Activated naive CD4-positive, alpha-beta T cell treated with anti-CD3 and anti-CD28 coated beads, Interleukin-2, amount 50 U/mL, for 16 hours (primary cell): ENCODE data around the gene TBRG4.
"Not testable (repeated sequence)": the region's sequence is repeated elsewhere in the genome, so short reads cannot be mapped to it uniquely, and the experiment has no call there.

ENCODE experiments used
- DNase-seq: peaks from one replicate; pipeline ENCODE4 v3.0.0-alpha.2; 2020

TBRG4 gene

DNA sequence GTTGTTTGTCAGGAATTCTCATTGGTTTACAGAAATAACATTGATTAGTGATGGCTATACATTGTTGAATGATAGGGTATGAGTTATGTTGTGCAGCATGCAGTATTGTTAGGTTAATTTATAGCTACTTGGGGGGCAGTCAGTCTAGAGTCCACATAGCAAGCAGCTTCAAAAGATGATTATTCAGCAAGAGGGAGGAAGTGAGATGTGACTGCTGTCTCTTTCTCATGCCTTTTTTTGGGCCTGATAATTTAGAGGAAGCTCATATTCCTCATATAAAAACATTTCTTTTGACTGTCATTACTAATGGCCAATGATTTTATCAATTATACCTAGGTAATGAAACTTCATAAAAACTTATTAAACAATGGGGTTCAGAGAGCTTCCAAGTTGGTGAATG is 3.4 kb upstream of the TBRG4 start:
- no peak for DNase-seq

DNA sequence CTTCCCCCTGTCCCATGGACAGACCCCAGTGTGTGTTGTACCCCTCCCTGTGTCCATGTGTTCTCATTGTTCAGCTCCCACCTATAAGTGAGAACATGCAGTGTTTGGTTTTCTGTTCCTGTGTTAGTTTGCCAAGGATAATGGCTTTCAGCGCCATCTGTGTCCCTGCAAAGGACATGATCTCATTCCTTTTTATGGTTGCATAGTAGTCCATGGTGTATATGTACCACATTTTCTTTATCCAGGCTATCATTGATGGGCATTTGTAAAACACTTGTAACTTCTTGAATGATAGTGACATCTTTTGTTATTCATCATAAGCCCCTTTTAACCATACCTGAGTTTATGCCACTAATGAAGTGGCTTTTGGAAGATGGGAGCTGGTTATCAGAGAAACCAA is 2.8 kb upstream of the TBRG4 start:
- not testable (repeated sequence) for DNase-seq

DNA sequence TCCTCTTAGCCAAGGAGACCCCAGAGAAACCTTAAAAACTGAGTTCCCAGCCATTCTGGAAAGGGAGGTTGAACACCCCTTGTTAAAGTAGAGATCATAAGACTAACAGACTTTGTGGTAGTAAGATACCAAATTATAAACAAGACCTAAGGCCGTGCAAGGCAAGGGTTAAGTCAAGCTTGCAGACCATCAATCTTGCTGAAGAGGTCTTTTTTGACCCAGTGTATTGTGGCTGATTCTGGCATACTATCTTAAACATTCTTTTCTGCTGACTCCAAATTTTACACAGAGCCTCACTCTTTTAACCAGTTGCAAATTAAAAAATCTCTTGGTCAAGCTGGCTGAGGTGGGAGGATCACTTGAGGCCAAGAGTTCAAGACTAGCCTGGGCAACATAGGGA is 1.2 kb upstream of the TBRG4 start:
- no peak for DNase-seq

DNA sequence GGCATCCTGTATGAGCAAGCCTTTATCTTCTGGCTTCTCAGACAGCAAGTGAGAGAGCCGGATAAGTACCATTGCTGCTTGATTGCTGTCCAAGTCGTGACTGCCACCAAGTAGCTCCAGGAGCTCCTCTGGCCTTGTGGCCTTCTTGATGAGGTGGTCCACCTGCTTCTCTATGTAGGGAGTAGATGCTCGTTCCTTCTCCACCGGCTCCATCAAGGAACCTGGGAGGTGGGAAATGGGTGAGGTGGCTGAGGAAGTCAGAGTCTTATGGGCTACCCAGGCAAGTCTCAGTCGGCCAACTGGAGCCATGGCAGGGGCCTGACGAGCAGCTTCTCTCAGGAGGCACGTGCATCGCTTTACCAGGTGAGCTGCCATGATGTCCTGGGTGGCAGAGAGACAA is 2.6 kb downstream of the TBRG4 start:
- no peak for DNase-seq

DNA sequence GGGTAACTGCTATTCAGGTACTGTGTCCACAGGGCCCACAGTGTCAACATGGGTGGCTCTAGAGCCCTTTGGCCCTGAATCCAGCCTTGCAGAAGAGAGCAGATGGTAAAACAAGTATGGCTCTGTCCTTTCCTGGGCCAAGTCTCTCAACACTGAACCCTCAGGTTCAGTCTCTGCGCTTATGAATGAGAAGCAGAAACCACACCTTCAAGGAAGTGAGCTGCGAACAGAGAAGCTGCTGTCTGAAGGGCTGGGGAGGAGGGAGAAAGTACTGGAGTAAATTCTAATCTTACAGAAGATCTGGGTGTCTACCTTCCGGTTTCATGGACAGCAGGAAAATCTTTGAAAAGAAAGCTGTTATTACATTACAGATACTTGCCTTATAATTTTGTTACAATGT is 4.1 kb downstream of the TBRG4 start:
- no peak for DNase-seq

DNA sequence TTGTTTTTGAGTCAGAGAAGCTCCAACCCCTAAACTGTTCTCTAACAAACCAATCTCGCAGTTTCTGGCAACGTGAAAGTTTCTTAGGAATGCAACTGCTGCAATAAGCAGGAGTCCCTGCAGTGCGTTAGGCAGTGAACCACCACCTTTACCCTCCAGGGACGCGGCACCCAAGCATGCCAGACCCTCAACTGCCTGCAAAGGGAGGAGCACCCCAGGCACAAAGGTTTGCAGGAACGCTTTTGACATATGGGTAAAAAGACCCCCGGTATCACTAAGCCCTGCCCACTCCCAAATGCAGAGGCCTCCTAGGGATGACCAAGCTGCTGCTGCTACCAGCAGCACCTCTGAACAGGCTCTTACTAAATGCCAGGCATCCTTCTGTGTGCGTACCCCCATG is 4.7 kb downstream of the TBRG4 start:
- DNase-seq, result no peak

DNA sequence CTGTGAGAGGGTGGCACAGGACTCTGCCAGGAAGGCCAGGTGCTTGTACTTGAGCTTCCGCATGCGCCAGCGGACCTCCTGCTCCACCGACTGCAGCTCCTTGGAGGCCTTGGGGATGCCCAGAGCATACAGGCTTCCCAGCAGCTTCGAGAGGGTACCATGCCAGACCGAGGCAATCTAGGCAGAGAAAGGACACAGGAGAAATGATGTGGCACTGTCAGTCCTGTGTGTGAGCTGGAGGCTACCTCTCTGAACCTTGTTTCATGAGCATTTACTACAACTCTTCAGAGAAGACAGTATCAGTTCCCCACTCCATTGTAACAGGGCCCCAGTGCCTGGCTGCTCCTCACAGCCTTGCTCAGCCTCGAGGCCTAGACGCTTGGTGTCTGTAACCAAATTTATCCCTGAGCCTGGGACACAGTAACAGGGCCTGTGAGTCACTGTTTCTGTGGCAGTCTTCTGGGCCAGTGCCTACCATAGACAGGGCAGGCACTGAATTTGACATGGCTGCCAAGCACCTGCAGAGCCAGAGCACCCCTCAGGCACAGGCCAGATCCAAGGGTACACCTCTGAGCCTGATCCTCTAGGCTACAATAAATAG is 5.8 kb downstream of the TBRG4 start:
- DNase-seq, result no peak

DNA sequence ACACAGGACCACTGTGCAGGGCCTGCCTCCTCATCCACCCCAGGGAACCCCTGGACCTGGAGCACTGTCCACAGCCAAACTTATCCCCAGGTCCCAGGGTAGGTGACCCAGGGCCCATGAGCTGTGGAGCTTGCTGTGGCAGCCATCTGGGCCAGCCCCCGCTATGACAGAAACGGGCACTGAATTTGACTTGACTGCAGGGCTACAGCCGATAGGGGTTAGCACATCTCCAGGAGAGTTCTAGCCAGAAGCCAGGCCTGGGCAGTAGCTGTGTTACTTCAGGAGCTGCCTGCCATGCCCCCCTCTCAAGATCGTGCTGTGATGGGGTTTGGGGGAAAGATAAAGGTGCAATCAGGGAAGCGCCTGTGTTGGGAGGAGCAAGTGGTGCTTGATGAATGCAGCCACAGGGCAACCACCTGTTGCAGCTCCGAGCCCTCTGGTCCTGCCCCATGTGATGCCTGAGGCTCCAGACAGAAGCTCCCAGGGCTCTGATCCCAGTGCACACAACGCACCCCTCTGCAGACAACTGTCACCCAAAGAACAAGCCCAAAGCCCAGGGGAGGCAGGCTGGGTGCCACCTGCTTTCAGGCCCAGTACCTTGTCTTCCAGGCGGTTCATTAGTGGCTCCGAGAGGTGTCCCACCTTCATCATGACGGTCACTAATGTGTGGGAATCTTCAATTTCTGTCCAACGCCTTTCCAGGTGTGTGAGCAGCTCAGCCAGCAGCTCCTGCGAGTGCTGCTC is 6.5 kb downstream of the TBRG4 start:
- DNase-seq, result no peak

DNA sequence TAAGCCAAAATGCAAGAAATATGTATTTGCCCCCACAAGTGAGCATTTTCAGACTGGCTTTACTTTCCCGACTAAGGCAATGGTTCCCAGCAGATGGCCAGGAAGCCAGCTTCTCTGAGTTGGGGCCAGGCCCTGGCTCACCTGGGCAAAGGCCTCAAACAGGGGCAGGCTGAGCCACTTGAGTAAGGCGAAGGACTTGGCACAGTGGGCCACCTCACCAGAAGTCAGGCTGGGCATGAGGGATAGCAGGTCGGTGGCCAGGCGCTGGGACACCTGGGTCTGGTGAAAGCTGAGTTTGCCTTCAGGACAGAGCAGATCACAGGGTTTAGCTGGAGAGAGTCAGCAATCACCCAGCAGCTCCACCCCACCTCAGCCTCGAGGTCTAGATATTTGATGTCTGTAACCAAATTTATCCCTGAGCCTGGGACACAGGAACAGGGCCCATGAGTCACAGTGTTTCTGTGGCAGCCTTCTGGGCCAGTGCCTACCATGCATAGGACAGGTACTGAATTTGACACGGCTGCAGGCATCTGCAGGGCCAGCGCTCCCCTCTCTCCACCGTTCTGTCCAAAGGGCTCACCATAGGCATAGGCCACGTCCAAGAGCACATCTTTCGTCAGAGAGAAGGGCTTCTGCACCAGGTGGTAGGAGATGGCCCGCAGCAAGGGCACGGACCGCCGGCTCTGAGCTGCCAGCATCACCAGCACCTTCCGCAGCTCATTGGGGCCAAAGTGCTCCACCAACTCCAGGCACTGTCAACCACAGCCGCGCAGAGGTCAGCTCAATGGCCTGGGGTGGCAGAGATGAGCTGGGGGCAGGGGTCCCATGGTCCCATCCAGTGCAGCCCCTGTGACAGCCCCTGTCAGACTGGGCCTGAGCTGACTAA is 7.3 kb downstream of the TBRG4 start:
- DNase-seq, result no peak

DNA sequence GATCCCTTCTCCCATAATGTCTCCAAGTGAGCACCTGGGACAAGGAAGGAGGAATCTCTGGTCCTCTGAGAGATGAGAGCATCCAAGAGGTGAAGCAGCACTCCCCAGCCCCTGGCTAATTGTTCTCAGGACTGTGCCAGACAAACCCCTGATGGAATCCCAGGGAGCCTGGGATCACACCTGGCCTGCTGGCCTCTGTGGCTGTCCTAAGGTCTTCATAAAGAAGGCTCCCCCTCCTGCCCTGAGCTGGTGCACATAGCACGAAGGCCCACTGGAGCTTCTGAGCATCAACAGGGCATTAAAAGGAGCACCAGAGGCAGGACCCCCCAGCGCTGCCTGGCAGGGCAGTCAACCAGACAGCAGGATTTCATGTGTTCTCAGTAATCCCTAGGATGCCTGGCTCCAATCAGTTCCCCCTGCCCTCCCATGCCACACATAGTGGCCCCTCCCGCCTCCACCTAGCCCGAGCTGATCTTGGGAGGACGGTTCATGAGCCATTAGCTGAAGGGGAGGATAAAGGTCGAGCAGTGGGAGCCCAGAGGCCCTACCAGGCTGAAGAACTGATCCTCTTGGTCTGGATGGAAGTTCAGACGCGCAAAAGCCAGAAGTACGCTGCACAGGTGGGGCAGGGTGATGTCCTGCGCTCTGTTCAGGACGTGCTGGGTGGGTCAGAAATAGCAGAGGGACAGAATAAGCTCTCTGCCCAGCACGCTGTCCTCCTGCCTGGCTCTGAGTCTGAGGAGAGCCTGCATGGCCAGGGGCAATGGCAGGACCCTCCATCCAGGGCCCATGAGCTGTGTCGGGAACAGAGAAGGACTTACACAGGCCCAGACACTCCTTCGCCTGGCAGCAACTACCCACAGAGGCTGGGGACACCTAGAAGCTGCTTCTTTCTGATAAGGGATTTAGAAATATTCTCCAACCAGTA is 8.4 kb downstream of the TBRG4 start:
- no peak for DNase-seq

DNA sequence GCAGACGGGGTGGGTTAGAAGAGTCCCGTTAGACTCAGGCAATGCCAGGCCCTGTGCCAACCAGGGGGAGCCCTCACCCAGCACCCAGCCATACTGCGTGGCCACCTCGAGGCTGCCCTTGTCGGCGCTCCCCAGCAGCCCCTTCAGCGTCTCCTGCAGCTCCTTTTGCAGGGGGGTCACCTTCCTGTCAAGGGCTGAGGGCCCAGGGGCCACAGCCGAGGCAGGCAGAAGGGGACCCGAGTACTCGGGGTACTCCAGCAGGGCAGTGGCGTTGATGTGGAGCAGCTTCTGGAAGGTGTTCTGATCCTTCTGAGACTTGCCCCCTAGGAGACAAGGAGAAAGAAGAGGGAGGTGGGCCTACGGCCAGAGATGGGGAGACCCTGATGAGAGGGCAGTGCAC is 9.7 kb downstream of the TBRG4 start:
- DNase-seq, result no peak

DNA sequence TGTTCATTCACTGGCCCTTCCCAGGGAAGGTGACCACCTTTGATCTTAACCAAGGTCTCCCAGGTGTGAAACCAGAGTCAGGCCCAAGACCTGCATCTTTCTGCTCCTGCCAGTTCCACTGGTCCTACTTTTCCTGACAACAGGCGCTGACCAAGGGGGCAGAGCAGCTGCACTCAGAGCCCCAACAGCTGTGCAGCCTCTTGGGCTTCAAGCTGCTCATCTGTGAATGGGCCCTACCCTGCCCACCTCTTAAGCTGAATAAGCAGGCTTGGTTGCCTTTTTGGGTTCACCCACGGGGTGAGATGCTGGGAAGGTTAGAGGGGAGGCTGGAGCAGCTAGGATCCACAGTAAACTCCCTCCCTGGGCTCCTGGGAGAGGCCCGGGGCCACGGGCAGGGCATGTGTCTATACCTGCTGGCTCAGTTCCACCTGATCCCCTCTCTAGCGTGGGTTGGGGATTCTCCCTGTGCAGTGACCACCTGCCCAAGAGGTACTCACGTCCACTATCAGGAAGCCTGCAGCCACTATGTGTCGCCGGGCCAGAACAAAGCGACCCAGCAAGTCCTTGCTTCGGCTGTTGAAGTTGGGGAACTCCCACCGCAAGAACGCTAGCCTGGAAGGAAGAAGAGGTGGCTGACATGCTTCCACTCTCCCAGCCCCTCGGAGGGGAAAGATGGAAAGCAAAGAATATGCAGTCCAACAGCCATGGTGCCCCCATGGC is 10.6 kb downstream of the TBRG4 start:
- DNase-seq, result no peak

DNA sequence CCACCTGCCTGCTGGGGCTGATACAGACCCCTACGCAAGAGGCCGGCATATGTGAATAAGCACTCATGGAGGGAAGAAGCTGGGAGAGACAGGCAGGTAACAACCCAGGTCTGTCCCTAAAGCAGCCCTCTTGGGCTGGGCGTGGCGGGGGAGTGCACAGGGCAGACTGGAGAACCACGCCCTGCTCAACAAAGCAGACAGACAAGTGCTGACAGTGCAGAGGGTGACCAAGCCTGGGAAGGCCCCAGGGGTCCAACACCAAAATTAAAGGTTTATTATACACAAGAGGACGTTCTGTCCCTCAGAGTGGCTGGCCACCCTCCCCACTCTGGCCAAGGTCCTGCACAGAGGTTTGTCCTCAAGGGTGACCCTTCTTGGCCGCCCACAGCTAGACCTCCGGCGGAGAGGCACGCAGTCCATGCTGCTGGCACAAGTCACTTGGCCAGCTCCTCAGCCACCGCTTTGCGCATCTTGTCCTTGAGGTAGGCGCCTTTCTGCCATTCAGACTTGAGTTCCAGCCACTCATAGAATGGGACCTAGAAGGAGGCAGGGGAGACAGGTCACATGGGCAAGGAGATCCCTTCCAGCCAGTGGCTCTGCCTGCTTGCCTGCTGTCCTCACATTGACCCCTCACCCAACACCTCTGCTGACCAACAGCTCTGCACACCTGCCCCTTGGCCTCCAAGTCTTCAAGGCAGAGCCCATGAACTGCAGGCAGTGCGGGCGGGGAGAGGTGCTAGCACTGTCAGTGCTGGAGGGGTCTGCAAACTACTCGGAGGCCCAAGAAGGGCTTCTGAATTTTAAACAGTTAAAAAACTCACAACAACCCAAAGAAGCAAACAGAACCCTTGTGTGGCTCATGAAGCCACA is 11.4 kb downstream of the TBRG4 start:
- DNase-seq, result no peak

DNA sequence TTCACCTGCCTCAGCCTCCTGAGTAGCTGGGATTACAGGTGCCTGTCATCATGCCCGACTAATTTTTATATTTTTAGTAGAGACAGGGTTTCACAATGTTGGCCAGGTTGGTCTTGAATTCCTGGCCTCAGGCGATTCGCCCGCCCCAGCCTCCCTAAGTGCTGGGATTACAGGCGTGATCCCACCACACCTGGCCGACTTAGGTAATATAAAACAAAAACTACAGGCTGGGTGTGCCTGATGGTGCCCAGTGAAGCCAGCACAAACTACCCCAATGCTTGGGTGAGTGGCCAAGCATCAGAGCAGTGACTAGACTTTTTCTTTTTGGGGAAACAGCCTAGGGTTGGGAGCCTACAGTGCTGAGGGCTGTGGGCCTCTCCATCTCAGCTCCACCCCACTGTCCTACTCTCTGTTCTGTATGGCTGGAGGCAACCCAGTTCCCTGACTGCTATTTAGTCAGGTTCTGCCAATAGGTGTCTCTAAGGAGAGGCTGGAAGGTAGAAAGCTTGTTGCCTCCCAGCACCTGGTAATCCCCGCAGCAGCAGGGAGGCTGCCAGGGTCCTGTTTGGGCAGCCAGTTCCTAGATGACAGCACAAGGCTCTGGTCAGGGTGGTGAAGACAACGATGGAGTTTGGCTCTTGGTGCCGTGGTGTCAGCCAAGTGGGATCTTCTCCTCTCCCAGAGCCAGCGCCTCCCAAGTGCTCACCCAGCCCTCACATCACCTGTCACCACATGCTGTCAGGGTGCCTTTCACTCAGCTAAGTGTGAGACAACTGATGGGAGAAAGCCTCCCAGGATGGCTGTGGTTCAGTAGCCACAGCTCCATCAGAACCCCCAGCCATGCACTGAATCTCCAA is 12.3 kb downstream of the TBRG4 start:
- DNase-seq, result no peak

DNA sequence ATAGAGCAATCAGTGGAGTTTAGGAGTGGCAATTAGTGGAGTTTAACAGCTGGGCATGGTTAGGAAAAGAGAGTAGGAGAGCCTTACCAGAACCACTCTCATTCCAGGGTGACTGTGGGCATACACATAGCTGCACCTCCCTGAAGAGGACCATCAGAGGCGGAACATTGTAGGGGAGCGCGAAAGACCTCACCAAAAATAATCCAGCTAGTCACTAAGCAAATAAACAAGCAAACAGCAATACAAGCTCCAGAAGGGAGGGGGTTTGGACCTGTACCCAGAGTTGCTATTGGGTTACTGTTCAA is 18.6 kb downstream of the TBRG4 start:
- DNase-seq, result no peak

DNA sequence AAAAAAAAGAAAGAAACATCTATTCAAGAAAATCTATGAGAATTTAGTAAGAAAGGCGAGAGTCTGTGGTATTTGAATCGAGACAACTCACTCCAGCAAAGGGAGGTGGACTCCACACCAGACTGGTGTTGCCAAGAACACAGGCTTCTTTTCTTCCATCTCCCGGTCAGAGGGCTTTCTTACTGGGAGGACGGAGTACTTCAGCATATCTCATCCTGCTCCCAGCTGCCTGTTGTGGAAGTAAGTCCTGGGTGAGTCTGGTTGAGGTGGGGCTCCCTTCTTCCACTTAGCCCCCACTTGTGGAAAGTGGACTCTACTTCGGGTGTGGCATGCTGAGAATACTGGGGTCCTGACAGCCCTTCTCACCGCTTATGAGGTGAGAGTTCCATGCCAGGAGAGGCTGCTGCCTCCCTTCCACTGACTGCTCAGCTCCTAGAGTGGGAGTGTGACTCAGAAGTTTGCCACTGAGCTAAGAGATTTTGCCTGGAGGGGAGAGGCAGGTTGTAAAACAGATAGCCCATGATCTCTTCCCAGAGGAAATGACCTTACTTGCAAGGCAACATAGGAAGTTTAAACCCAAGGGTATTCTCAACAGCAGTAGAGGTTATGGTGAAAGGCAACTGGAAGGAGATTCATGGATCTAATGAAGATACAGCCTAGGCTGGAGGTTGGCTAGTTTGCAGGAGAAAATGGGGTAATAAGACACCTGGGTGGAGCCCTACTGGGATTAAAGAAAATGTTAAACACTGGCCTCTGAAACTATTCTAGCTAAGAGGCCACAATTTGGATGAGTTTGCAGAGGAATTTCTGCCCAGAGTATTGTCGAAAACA is 19.2 kb downstream of the TBRG4 start:
- no peak for DNase-seq

DNA sequence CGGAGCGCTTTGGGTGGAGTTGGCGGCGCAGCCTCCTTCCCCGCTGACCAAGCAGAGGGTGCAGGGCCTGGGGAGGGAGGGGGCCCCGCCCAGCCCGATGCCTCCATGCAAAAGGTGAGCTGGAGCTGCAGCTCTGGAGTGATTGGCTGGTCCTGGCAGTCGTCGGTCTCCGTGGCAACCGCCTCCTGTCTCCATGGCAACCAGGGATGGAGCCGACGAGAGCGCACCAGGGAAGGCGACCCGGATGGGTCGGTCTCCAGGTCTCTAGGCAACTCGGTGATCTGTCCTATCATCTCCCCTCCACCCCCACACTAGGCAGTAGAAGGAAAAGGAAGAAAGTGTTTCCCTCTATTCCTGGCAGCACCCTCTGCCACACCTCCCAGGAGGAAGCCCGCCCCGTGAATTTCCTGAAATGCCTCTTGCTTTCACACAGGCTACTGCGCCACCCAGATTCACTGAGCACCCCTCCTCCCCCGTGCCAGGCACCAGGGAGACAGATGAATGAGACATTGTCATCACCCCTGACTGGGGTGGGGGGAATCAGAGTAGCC is 22.1 kb downstream of the TBRG4 start:
- peak; percentile 54 for DNase-seq

DNA sequence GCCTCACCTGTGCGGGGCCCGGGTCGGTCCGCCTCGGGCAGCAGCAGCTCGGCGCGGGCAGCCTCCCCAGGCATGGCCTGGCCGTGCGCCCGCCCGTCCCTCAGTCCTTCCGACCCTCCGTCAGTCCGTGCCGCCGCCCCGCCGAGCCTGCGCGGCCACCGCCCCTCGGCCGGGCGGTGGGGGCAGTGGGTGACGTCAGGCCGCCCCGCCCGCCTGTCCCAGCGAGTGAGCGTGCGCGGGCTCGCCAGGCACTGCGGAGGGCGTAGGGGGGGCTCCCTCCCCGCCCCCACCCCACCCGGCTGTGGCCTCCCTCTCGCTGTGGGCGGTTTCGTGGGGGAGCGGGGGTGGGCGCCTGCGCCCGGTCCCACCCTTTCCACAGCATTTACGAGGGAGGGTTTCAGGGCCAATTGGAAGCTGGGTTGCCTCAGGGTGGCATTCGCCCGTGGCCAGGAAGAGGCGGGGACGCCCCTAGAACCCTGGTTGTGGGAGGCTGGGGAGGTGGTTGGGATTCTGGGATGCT is 22.6 kb downstream of the TBRG4 start, which contains the start of gene NACAD:
NACAD (minus strand) TSS at position 149 of the 520 bp plus-strand sequence; CDS start at position 74, 75 bp downstream.
- DNase-seq, result peak; percentile 23
